NB4 (cell line): Measurements from ENCODE around the gene LRP1B.

Source experiments
- POLR2A ChIP-seq: IDR thresholded peaks from 2 replicates; pipeline ENCODE4 v1.6.1; 2011; ENCODE audit warnings: mild to moderate bottlenecking; ENCODE audit not compliant: insufficient read length; ENCODE audit errors: extremely low read depth
- TF ChIP-seq, protein P1 (sequence below): IDR thresholded peaks from one replicate; pipeline ENCODE4 v1.5.1; 2012; ENCODE audit warnings: low read depth, low read length
- TF ChIP-seq, protein P2 (sequence below): IDR thresholded peaks from 2 replicates; pipeline ENCODE4 v1.6.1; 2011; ENCODE audit warnings: low read depth, low read length

DNA sequence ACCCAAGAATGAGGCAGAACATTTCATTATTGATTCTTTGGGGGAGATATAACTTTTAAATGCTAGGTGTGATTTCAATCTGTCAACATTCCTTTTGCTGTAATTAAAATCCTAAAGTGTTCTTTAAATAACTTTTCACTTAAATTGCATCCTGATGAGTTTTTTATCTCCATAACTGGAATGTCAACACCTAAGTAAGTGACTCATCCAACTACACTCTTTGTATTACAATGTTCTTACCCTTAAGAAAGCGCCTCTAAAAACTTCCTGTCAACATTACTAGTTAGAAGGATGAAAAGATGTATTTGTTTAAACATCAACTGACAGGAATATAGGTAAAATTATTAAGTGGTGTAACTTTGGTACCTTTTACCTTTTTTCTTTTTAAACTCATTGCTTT is 1657.0 kb downstream of the LRP1B start:
- TF ChIP-seq, protein P1, sequence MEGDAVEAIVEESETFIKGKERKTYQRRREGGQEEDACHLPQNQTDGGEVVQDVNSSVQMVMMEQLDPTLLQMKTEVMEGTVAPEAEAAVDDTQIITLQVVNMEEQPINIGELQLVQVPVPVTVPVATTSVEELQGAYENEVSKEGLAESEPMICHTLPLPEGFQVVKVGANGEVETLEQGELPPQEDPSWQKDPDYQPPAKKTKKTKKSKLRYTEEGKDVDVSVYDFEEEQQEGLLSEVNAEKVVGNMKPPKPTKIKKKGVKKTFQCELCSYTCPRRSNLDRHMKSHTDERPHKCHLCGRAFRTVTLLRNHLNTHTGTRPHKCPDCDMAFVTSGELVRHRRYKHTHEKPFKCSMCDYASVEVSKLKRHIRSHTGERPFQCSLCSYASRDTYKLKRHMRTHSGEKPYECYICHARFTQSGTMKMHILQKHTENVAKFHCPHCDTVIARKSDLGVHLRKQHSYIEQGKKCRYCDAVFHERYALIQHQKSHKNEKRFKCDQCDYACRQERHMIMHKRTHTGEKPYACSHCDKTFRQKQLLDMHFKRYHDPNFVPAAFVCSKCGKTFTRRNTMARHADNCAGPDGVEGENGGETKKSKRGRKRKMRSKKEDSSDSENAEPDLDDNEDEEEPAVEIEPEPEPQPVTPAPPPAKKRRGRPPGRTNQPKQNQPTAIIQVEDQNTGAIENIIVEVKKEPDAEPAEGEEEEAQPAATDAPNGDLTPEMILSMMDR = no peak
- TF ChIP-seq, protein P2, sequence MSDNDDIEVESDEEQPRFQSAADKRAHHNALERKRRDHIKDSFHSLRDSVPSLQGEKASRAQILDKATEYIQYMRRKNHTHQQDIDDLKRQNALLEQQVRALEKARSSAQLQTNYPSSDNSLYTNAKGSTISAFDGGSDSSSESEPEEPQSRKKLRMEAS = no peak
- no peak for TF ChIP-seq POLR2A
